ENCODE results near the gene PNPLA6. TPM values are rescaled to one million over a fixed set of nuclear protein-coding genes. Genes with fewer than 3 reads are reported as not detected.
"Not testable (repeated sequence)": the region's sequence is repeated elsewhere in the genome, so short reads cannot be mapped to it uniquely, and the experiment has no call there.

The PNPLA6 gene
- total RNA-seq, 6 experiments from 2014 or later, result 38.7 to 61.8 (median 46.5) TPM

- H3K36me3 ChIP-seq, result no peaks in the 10 kb centered on the region
- TF ChIP-seq CTCF (IDR thresholded peaks at IDR 0.05), result no peak
- no peak for TF ChIP-seq POLR2A (IDR thresholded peaks at IDR 0.05)
- ATAC-seq, result no peak
- no peaks in the 10 kb centered on the region for H3K4me1 ChIP-seq
- no peaks in the 10 kb centered on the region for H3K27me3 ChIP-seq
- no peak overlapping the region for H3K27ac ChIP-seq
- intact Hi-C loops (cut with DNase I), result loop anchor here in 1 of 2 donors (10.0 kb wide), 1 partner anchor 229 kb away; no protein-coding TSS in a partner anchor
- no peak overlapping the region for H3K4me3 ChIP-seq
- no peaks in the 10 kb centered on the region for H3K9me3 ChIP-seq
- 66% methylated on average over 9 of the region's 9 CpGs for WGBS (ENCODE audit: insufficient coverage, low coverage, low lambda C conversion rate, missing lambda C conversion rate)
- DNase-seq, result no peak
Observed at GRCh38 chr19:7575434-7576040, 40.0 kb downstream of the PNPLA6 start.

- not testable (repeated sequence) for H3K4me1 ChIP-seq, H3K9me3 ChIP-seq, H3K27ac ChIP-seq, DNase-seq, H3K27me3 ChIP-seq, H3K4me3 ChIP-seq, ATAC-seq, H3K36me3 ChIP-seq
- 100% methylated on average over 1 of the region's 1 CpG for WGBS (ENCODE audit: insufficient coverage, low coverage, low lambda C conversion rate, missing lambda C conversion rate)
- intact Hi-C loops (cut with DNase I), result loop anchor here in 1 of 2 donors (10.0 kb wide), 1 partner anchor 227 kb away; no protein-coding TSS in a partner anchor
Observed at GRCh38 chr19:7577422-7577821, 41.9 kb downstream of the PNPLA6 start.

DNA sequence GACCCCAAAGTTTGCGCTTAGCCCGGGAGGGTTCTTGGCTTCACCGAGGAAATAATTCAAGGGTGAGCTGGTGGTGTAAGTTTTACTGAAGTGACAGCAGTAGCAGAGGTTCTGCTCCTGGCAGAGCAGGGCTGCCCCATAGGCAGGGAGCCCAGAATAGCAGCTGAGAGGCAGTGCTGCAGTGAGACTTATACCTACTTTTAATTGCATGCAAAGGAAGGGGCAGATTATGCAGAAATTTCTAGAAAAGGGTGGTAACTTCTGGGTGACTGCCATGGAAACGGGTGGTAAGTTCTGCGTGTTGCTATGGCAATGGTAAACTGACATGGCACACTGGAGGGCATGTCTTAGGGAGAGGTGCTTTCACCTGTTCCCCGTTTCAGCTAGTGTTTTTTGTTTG lies 42.6 kb downstream of the PNPLA6 start:
- DNase-seq (no peak), ATAC-seq (no peak)
- H3K27ac ChIP-seq, result no peak overlapping the region
- no peaks in the 10 kb centered on the region for H3K4me1 ChIP-seq
- WGBS (ENCODE audit: insufficient coverage, low coverage, low lambda C conversion rate, missing lambda C conversion rate), result 50% methylated on average over 6 of the region's 6 CpGs
- H3K4me3 ChIP-seq, result no peak overlapping the region
- H3K27me3 ChIP-seq, result no peaks in the 10 kb centered on the region
- H3K36me3 ChIP-seq, result no peaks in the 10 kb centered on the region
- TF ChIP-seq POLR2A (IDR thresholded peaks at IDR 0.05) (no peak), CTCF (IDR thresholded peaks at IDR 0.05) (no peak)
- H3K9me3 ChIP-seq, result no peaks in the 10 kb centered on the region
- intact Hi-C loops (cut with DNase I), result loop anchor here in 1 of 2 donors (10.0 kb wide), 1 partner anchor 227 kb away; no protein-coding TSS in a partner anchor

- ATAC-seq (no peak), DNase-seq (no peak)
- Histone ChIP-seq H3K36me3 (no peaks in the 10 kb centered on the region), H3K27me3 (no peaks in the 10 kb centered on the region), H3K27ac (no peak overlapping the region), H3K9me3 (no peaks in the 10 kb centered on the region), H3K4me1 (no peaks in the 10 kb centered on the region), H3K4me3 (no peak overlapping the region)
- TF ChIP-seq POLR2A (IDR thresholded peaks at IDR 0.05), result no peak
- TF ChIP-seq CTCF (IDR thresholded peaks at IDR 0.05), result no peak
- 45% methylated on average over 6 of the region's 6 CpGs for WGBS (ENCODE audit: insufficient coverage, low coverage, low lambda C conversion rate, missing lambda C conversion rate)
- intact Hi-C loops (cut with DNase I), result loop anchor here in 1 of 2 donors (10.0 kb wide), 1 partner anchor 226 kb away; no protein-coding TSS in a partner anchor
Observed at GRCh38 chr19:7579182-7579581, 43.7 kb downstream of the PNPLA6 start.

GRCh38 chr19:7582446-7582845 lies 46.9 kb downstream of the PNPLA6 start:
- 35% methylated on average over 7 of the region's 11 CpGs for WGBS (ENCODE audit: insufficient coverage, low coverage, low lambda C conversion rate, missing lambda C conversion rate)
- no peak for TF ChIP-seq POLR2A (IDR thresholded peaks at IDR 0.05)
- TF ChIP-seq CTCF (IDR thresholded peaks at IDR 0.05), result no peak
- H3K4me3 ChIP-seq, result no peak overlapping the region
- intact Hi-C loops (cut with DNase I), result no loop called here
- H3K4me1 ChIP-seq, result no peaks in the 10 kb centered on the region
- no peaks in the 10 kb centered on the region for H3K36me3 ChIP-seq
- H3K27me3 ChIP-seq, result no peaks in the 10 kb centered on the region
- H3K27ac ChIP-seq, result no peak overlapping the region
- DNase-seq, result peak in 1 of 3 donors; percentile 49
- ATAC-seq, result peak in 1 of 4 donors; percentile 35
- no peaks in the 10 kb centered on the region for H3K9me3 ChIP-seq

Data from right lobe of liver (tissue), 6 donors.